Stomach (tissue), 4 donors: Measurements from ENCODE around the gene RADX.

ENCODE experiments used
- POLR2AphosphoS5 ChIP-seq, 3 donors: sonication (generic); formaldehyde crosslinking; IDR thresholded peaks; one replicate each; pipeline ENCODE4 v1.6.1; 2016; ENCODE audit warnings: antibody characterized with exemption in 3 of 3
- TF ChIP-seq, protein P1 (sequence below), 7 experiments: fragments of 450-650 bp in 4 of 7; fragments of 200-600 bp in 3 of 7; sonication (generic) in 3 of 7; IDR thresholded peaks; one replicate each; pipeline ENCODE4 v1.5.1; 2016 to 2019; ENCODE audit warnings: antibody characterized with exemption in 7 of 7, control low read depth in 2 of 7, mild to moderate bottlenecking in 1 of 7

DNA sequence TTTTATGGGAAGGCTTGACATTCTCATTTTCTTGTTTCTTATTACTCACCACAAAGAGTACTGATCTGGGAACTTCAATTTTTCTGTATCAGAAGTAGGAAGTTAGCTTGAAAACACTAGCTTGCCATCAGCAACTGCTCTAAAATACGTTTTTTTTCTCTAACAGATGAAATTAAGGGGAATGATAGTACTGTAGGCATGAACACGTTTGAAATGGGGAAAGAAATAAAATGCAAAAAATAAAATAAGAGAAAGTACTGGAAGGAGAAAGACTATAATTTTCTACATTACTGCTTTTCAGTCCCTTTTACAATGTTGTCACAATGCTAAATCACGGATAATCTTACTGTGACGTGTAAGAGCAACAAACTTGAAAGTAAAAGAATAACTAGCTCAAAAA, 1.5 kb downstream of the RADX start:
- no peak for TF ChIP-seq POLR2AphosphoS5 (IDR thresholded peaks at IDR 0.05)
- TF ChIP-seq, protein P1, sequence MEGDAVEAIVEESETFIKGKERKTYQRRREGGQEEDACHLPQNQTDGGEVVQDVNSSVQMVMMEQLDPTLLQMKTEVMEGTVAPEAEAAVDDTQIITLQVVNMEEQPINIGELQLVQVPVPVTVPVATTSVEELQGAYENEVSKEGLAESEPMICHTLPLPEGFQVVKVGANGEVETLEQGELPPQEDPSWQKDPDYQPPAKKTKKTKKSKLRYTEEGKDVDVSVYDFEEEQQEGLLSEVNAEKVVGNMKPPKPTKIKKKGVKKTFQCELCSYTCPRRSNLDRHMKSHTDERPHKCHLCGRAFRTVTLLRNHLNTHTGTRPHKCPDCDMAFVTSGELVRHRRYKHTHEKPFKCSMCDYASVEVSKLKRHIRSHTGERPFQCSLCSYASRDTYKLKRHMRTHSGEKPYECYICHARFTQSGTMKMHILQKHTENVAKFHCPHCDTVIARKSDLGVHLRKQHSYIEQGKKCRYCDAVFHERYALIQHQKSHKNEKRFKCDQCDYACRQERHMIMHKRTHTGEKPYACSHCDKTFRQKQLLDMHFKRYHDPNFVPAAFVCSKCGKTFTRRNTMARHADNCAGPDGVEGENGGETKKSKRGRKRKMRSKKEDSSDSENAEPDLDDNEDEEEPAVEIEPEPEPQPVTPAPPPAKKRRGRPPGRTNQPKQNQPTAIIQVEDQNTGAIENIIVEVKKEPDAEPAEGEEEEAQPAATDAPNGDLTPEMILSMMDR (IDR thresholded peaks at IDR 0.05), result no peak
